ENCODE data around the gene SLC2A6.
A peak's percentile ranks its signal among the peaks of the same experiment; 100 is the strongest.

SLC2A6 gene

DNA sequence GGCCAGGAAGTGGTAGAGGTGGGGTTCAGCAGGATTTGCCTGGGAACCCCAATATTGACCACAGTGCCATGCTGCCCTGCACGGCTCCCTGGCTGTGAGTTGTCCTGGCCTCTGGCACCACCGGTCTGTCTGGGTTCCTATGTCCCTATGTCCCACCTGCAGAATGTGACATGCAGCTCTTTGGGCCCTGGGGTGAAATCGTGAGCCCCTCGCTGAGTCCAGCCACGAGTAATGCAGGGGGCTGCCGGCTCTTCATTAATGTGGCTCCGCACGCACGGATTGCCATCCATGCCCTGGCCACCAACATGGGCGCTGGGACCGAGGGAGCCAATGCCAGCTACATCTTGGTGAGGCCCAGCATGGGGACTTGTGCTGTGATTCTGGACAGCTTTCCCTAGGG lies 21.2 kb downstream of the SLC2A6 start:
- no peak for DNase-seq (ENCODE audit: low read depth)
- TF ChIP-seq, protein P1, sequence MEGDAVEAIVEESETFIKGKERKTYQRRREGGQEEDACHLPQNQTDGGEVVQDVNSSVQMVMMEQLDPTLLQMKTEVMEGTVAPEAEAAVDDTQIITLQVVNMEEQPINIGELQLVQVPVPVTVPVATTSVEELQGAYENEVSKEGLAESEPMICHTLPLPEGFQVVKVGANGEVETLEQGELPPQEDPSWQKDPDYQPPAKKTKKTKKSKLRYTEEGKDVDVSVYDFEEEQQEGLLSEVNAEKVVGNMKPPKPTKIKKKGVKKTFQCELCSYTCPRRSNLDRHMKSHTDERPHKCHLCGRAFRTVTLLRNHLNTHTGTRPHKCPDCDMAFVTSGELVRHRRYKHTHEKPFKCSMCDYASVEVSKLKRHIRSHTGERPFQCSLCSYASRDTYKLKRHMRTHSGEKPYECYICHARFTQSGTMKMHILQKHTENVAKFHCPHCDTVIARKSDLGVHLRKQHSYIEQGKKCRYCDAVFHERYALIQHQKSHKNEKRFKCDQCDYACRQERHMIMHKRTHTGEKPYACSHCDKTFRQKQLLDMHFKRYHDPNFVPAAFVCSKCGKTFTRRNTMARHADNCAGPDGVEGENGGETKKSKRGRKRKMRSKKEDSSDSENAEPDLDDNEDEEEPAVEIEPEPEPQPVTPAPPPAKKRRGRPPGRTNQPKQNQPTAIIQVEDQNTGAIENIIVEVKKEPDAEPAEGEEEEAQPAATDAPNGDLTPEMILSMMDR (conservative IDR thresholded peaks at IDR 0.05; ENCODE audit: low read depth, low read length), result no peak
- H3K4me3 ChIP-seq (ENCODE audit: low read depth, low read length), result no peak overlapping the region

DNA sequence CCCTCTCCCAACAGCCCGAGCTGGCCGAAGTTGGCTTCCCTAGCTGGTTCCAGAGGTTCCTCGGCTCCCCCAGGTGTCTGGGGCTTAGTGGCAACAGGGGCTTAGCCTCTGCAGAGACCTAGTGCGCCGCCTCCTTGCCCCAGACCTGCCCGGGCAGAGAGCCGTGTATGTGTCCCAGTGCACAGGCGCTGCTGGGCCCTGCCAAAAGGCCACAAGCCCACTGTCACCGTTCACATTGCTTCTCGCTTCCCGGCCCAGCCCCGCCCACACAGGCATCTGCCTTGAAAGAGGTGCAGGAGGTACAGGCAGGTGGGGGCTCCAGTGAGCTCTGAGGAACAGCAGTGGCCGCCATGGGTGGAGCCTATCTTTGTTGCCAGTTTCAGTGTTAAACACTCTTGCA lies 21.7 kb downstream of the SLC2A6 start:
- no peak for DNase-seq (ENCODE audit: low read depth)
- no peak overlapping the region for H3K4me3 ChIP-seq (ENCODE audit: low read depth, low read length)
- TF ChIP-seq, protein P1 (conservative IDR thresholded peaks at IDR 0.05; ENCODE audit: low read depth, low read length), result no peak

DNA sequence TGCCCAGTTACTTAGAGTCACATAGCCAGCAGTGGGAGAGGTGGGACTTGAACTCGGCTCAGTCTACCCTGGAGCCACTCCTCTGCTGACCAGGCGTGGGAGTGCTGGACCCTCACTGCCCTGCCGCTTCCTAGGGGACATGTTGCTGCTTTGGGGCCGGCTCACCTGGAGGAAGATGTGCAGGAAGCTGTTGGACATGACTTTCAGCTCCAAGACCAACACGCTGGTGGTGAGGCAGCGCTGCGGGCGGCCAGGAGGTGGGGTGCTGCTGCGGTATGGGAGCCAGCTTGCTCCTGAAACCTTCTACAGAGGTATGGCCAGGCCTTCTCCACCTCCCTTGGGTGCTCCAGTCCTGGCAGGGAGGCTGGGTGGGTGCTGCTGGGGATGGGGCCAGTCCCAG lies 22.5 kb downstream of the SLC2A6 start:
- no peak overlapping the region for H3K4me3 ChIP-seq (ENCODE audit: low read depth, low read length)
- TF ChIP-seq, protein P1 (conservative IDR thresholded peaks at IDR 0.05; ENCODE audit: low read depth, low read length), result peak; percentile 40
- no peak for DNase-seq (ENCODE audit: low read depth)

DNA sequence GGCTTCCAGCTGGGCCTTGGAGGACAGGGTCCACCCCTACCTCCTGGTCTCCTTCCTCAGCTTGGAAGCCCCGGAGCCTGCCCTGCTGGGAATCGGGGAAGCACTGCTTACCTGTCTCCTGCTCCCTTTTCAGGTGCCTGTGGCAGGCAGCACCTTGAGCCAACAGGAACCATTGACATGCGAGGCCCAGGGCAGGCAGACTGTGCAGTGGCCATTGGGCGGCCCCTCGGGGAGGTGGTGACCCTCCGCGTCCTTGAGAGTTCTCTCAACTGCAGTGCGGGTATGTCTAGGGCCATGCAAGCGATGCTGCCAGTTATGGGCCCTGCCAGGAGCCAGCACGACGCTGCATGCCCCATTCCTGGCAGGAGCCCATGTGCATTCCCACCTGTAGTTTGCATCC lies 23.0 kb downstream of the SLC2A6 start:
- H3K4me3 ChIP-seq (ENCODE audit: low read depth, low read length), result no peak overlapping the region
- TF ChIP-seq, protein P1 (conservative IDR thresholded peaks at IDR 0.05; ENCODE audit: low read depth, low read length), result no peak
- no peak for DNase-seq (ENCODE audit: low read depth)

DNA sequence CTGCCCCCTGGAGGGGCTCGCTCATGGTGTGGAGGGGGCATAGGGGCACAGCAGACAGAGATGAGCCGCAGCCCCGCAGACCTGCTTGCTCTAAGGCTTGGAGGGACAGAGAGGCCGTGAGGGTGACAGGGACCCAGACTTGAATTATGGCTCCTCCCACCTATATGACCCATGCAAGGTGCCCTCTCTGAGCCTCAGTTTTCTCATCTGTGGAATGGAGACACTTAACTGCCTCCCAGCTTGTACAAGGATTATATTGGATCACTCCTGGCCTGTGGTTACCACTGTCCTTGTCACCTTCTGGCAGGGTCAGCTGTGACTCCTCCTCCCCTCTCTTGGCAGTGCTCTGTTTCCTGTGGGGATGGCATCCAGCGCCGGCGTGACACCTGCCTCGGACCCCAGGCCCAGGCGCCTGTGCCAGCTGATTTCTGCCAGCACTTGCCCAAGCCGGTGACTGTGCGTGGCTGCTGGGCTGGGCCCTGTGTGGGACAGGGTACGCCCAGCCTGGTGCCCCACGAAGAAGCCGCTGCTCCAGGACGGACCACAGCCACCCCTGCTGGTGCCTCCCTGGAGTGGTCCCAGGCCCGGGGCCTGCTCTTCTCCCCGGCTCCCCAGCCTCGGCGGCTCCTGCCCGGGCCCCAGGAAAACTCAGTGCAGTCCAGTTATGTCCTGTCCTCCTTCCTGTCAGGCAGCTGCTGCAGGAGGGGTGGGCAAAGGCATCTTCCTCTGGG lies 23.8 kb downstream of the SLC2A6 start:
- TF ChIP-seq, protein P1 (conservative IDR thresholded peaks at IDR 0.05; ENCODE audit: low read depth, low read length), result no peak
- no peak for DNase-seq (ENCODE audit: low read depth)
- H3K4me3 ChIP-seq (ENCODE audit: low read depth, low read length), result no peak overlapping the region

DNA sequence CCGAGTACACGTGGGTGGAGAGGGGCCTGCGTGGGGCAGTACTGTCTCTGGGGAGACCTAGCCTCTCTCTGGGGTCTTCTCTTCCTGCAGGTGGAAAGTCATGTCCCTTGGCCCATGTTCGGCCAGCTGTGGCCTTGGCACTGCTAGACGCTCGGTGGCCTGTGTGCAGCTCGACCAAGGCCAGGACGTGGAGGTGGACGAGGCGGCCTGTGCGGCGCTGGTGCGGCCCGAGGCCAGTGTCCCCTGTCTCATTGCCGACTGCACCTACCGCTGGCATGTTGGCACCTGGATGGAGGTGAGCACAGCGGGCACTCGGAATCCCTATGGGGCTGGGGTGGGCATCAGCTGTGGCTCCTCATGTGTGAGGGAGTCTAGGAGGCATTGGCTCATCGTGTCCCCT lies 24.6 kb downstream of the SLC2A6 start:
- TF ChIP-seq, protein P1 (conservative IDR thresholded peaks at IDR 0.05; ENCODE audit: low read depth, low read length), result no peak
- DNase-seq (ENCODE audit: low read depth), result no peak
- H3K4me3 ChIP-seq (ENCODE audit: low read depth, low read length), result no peak overlapping the region

DNA sequence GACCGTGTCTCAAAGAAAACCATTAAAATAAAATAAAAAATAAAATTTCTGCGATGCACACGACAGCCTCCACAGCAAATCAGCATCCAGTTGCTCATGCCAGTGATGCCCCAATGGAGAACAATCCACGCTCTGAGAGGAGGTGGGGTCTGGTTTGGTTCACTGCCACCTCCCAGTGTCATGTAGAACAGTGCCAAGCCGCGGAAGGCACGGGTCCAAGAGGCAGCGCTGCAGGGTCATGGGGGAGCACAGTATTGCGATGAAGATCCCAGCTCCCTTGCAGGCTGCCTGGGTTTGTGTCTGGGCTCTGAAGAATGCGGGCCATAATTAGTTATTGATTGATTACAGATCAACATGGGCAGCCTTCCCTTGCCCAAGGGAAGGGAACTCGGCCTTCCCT lies 25.2 kb downstream of the SLC2A6 start:
- DNase-seq (ENCODE audit: low read depth), result no peak
- TF ChIP-seq, protein P1 (conservative IDR thresholded peaks at IDR 0.05; ENCODE audit: low read depth, low read length), result no peak
- H3K4me3 ChIP-seq (ENCODE audit: low read depth, low read length), result no peak overlapping the region
